OCI-LY7 (cell line): ENCODE data around the gene AFDN. TPM values are rescaled to one million over a fixed set of nuclear protein-coding genes. Genes with fewer than 3 reads are reported as not detected.

Experiments used
- BruUV-seq: library from RNA; stranded (reverse); fragments of 400-500 nt; replicated peaks from 2 replicates; lab custom pipeline; 2021; lab: Mats Ljungman, UMichigan
- CTCF ChIA-PET: fragments of 300-600 bp; sonication (Branson Sonifier 250); formaldehyde crosslinking; loops from one replicate; lab custom pipeline; 2022; ENCODE audit warnings: antibody characterized with exemption; ENCODE audit not compliant: unreplicated experiment; lab: Charles Lee
- POLR2A ChIA-PET: fragments of 300-600 bp; sonication (Branson Sonifier 250); formaldehyde crosslinking; loops from one replicate; lab custom pipeline; 2022; ENCODE audit warnings: antibody characterized with exemption; lab: Charles Lee
- DNase-seq: peaks from one replicate; pipeline ENCODE4 v3.0.0-alpha.2; 2015; ENCODE audit warnings: low spot score
- H2AFZ ChIP-seq: fragments of 200-600 bp; sonication (generic), shearing (Covaris generic); 2 replicates; pipeline ENCODE4 v1.6.1; 2014; ENCODE audit warnings: mild to moderate bottlenecking, antibody characterized with exemption, low read length, moderate library complexity
- H3K27ac ChIP-seq: fragments of 200-600 bp; sonication (generic); 2 replicates; pipeline ENCODE4 v1.5.1; 2014; ENCODE audit warnings: mixed run types, low read depth, mild to moderate bottlenecking, moderate library complexity, low read length, inconsistent platforms; ENCODE audit not compliant: poor library complexity, severe bottlenecking
- H3K36me3 ChIP-seq: fragments of 200-600 bp; sonication (generic); 2 replicates; pipeline ENCODE4 v1.6.1; 2014; ENCODE audit warnings: mild to moderate bottlenecking, antibody characterized with exemption, low read length, moderate library complexity, mixed read lengths; ENCODE audit not compliant: insufficient read depth
- H3K4me1 ChIP-seq: fragments of 200-600 bp; sonication (generic); 2 replicates; pipeline ENCODE4 v1.5.1; 2014; ENCODE audit warnings: mild to moderate bottlenecking, low read length; ENCODE audit not compliant: insufficient read depth, poor library complexity, severe bottlenecking
- H3K4me2 ChIP-seq: fragments of 200-600 bp; sonication (generic); 2 replicates; pipeline ENCODE4 v1.6.1; 2014; ENCODE audit warnings: mild to moderate bottlenecking, low read length
- H3K4me3 ChIP-seq: fragments of 200-600 bp; sonication (generic); 2 replicates; pipeline ENCODE4 v1.5.1; 2014; ENCODE audit warnings: mild to moderate bottlenecking, low read depth, low read length; ENCODE audit not compliant: poor library complexity, severe bottlenecking
- H3K79me2 ChIP-seq: fragments of 200-600 bp; sonication (generic); 2 replicates; pipeline ENCODE4 v1.6.1; 2016; ENCODE audit warnings: low read depth, mild to moderate bottlenecking, low read length, moderate library complexity, mixed read lengths; ENCODE audit not compliant: insufficient read depth
- H3K9me2 ChIP-seq: fragments of 200-600 bp; sonication (generic); 2 replicates; pipeline ENCODE4 v1.6.1; 2016; ENCODE audit warnings: mild to moderate bottlenecking, low read length, mixed read lengths; ENCODE audit not compliant: insufficient read depth
- H3K9me3 ChIP-seq: fragments of 200-600 bp; sonication (generic); 2 replicates; pipeline ENCODE4 v1.6.1; 2014; ENCODE audit warnings: mild to moderate bottlenecking, mixed run types, low read length, mixed read lengths
- H4K20me1 ChIP-seq: fragments of 200-600 bp; sonication (generic); 2 replicates; pipeline ENCODE4 v1.6.1; 2014; ENCODE audit warnings: mild to moderate bottlenecking, antibody characterized with exemption, low read length, moderate library complexity, mixed read lengths; ENCODE audit not compliant: insufficient read depth
- EZH2phosphoT487 ChIP-seq: fragments of 200-600 bp; sonication (generic); IDR thresholded peaks from 2 replicates; pipeline ENCODE4 v1.6.1; 2018; ENCODE audit warnings: low read depth, borderline replicate concordance, mild to moderate bottlenecking, mixed run types, antibody characterized with exemption, low read length, moderate library complexity, mixed read lengths
- intact Hi-C: fragments of 100-400 bp; cut with micrococcal nuclease; formaldehyde crosslinking; loops from one replicate; pipeline ENCODE4 v1.10.0; 2022; ENCODE audit not compliant: unreplicated experiment
- total RNA-seq, 2 experiments: library from RNA; depleted of rRNA in 1 of 2; stranded (reverse); fragments of >200 nt in 1 of 2; shearing (Covaris generic) in 1 of 2; gene quantifications; 2 replicates each; pipeline ENCODE4 v1.2.3, GENCODE V29; 2014 to 2022
- TF ChIP-seq, protein P1 (sequence below): fragments of 200-600 bp; sonication (generic); conservative IDR thresholded peaks from 2 replicates; pipeline ENCODE4 v1.5.1; 2014; ENCODE audit warnings: mild to moderate bottlenecking, antibody characterized with exemption, low read length, moderate library complexity, mixed read lengths

AFDN gene
- total RNA-seq, 2 experiments from 2014 or later = 43.6 to 71.6 TPM

DNA sequence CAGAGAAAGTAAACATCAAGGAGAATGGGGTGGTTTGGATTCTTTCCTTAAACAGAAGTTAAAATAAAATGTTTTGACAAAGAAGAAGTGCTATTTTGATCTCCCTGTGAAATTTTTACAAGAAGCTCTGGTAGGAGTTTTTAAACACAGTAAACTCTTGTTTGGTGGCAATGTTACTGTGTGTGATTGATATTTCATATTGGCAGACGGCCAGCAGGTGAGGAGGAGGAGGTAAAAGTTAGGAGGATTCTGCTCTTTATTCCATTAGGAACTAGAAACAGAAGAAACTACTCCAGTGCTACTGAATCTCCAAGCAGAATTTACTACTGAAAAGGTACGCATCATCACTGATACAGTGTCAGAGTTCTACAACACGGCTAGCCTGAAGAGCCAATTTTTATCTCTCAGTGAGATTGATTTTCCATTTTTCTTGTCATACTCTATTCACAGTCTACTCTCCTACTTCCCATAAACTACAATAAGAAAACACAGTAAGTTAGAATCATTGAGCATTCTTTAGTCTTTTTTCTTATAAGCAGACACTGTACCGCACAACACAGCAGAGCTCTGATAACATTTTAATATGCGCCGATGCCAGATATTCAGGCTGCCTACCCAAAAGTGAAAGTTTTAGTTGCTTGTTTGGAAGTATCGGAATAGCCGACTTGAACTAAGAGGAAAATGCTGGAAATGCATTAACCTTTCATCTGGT is 21.2 kb upstream of the AFDN start:
- ChIA-PET CTCF (no interaction called here), POLR2A (interaction anchor here (1.0 kb wide), 1 partner anchor 14 kb away, joined by 5 read pairs; no protein-coding TSS in a partner anchor)
- intact Hi-C loops = no loop called here
- no peak overlapping the region for H3K4me3 ChIP-seq
- no peaks in the 10 kb centered on the region for H3K9me2 ChIP-seq
- no peaks in the 10 kb centered on the region for H3K4me1 ChIP-seq
- H2AFZ ChIP-seq = no peak overlapping the region
- no peaks in the 10 kb centered on the region for H3K79me2 ChIP-seq
- H3K27ac ChIP-seq = no peak overlapping the region
- H3K4me2 ChIP-seq = no peak overlapping the region
- BruUV-seq = no TSS peak
- TF ChIP-seq EZH2phosphoT487 = no peak
- TF ChIP-seq, protein P1, sequence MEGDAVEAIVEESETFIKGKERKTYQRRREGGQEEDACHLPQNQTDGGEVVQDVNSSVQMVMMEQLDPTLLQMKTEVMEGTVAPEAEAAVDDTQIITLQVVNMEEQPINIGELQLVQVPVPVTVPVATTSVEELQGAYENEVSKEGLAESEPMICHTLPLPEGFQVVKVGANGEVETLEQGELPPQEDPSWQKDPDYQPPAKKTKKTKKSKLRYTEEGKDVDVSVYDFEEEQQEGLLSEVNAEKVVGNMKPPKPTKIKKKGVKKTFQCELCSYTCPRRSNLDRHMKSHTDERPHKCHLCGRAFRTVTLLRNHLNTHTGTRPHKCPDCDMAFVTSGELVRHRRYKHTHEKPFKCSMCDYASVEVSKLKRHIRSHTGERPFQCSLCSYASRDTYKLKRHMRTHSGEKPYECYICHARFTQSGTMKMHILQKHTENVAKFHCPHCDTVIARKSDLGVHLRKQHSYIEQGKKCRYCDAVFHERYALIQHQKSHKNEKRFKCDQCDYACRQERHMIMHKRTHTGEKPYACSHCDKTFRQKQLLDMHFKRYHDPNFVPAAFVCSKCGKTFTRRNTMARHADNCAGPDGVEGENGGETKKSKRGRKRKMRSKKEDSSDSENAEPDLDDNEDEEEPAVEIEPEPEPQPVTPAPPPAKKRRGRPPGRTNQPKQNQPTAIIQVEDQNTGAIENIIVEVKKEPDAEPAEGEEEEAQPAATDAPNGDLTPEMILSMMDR = no peak
- H4K20me1 ChIP-seq = no peaks in the 10 kb centered on the region
- DNase-seq = no peak
- no peaks in the 10 kb centered on the region for H3K36me3 ChIP-seq
- no peaks in the 10 kb centered on the region for H3K9me3 ChIP-seq

DNA sequence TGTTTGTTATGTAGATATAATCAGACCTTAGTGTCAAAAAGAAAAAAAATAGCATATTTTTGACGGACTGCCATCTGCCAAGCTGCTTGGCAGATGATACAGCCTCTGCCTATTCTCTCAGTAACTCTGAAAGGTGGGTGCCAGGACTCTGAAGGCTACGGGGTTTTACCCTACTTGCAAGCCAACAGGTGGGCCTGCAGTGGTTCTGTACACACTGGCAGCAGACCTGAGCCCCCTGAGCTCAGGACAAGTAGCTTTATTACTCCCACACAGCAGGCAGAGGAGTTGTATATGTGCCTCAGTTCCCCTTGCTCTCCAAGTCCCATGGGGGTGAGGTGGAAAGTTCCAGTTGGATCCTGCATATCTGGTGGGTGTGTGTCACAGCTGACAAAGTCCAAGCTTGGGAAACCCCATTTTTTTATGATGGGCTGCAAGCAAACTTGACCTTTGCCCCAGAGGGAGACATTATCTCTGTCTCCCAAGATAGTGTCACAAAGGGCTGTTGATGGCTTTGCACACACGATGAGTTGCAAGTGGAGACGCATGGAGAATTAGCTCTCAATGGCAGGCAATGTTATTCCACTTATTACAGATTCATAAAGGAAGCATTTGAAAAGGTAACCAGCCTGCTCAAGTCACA is 20.5 kb upstream of the AFDN start:
- POLR2A ChIA-PET = no interaction called here
- no peaks in the 10 kb centered on the region for H4K20me1 ChIP-seq

More for the DNA sequence above, 20.5 kb upstream of the AFDN start:
- Histone ChIP-seq H3K4me1 (no peaks in the 10 kb centered on the region), H3K9me2 (no peaks in the 10 kb centered on the region), H3K4me2 (no peak overlapping the region), H3K27ac (no peak overlapping the region), H3K79me2 (no peaks in the 10 kb centered on the region), H2AFZ (no peak overlapping the region), H3K4me3 (no peak overlapping the region), H3K9me3 (no peaks in the 10 kb centered on the region), H3K36me3 (no peaks in the 10 kb centered on the region)
- TF ChIP-seq EZH2phosphoT487 = no peak
- TF ChIP-seq, protein P1 = no peak
- no TSS peak for BruUV-seq
- intact Hi-C loops = no loop called here
- CTCF ChIA-PET = no interaction called here
- no peak for DNase-seq
